GM12872 (cell line): ENCODE measurements around the gene BTF3L4.

Experiments used
- CTCF ChIP-seq: IDR thresholded peaks from 3 replicates; pipeline ENCODE4 v1.5.1; 2011; ENCODE audit warnings: low read depth, mild to moderate bottlenecking, low read length, moderate library complexity; ENCODE audit not compliant: insufficient read depth

The BTF3L4 gene

DNA sequence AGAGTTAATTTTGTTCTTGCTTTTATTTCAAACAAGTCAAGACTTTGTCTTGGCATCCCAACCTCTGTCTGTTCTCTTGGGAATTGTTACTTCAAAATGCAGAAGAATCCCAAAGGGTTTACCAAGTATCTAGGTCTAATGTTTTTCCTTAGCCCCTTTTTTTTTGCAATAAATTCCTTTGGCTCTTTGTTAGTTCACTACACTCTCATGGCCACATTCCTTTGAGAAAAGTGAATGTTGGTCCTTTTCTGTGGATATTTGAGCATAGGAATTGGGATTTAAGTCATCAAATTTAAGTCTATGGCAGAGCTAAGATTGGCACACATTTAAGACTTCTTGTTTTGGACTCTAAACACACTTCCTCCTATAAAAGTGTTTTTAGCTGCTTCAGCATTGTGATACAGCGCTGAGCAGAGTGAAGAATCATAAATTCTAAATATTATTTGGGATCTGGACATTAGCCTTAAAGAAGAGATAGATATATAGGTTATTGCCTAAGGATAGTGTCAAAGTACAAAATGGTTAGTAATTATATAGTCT lies 1.9 kb downstream of the BTF3L4 start:
- TF ChIP-seq CTCF, result no peak

DNA sequence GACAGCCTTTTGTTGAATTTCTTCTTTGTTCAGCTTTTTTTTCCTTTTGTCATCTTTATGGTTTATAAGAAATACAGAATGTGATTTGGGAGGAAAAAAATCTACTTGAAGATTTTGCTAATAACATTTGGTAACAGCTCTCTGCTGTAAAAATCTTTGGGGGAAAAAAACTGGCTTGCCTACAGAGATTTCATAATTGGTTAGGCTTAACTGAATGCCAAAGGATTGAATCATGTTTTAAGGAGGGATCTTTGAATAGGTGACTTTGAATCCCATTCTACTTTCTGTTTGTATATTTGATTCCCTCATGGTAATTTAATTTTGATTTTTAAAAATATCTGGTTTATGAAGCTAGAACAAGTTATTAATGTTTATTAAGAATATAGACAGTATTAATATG lies 3.2 kb downstream of the BTF3L4 start:
- TF ChIP-seq CTCF, result no peak

GRCh38 chr1:52059888-52060287 lies 3.8 kb downstream of the BTF3L4 start:
- TF ChIP-seq CTCF, result no peak

GRCh38 chr1:52060822-52061221 lies 4.7 kb downstream of the BTF3L4 start:
- no peak for TF ChIP-seq CTCF

GRCh38 chr1:52063192-52063591 lies 7.1 kb downstream of the BTF3L4 start:
- no peak for TF ChIP-seq CTCF

DNA sequence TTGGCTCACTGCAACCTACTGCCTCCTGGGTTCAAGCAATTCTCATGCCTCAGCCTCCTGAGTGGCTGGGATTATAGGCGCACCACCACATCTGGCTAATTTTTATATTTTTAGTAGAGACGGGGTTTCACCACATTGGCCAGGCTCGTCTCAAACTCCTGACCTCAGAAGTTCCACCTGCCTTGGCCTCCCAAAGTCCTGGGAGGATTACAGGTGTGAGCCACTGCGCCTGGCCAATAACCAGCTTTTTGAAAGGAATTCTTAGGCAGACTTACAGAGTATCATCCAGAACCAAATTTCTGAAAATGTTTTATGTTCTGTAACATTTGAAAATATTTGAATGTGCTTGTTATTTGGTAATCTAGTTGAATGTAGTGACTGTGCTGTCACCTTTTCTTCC lies 14.6 kb downstream of the BTF3L4 start:
- TF ChIP-seq CTCF, result no peak

DNA sequence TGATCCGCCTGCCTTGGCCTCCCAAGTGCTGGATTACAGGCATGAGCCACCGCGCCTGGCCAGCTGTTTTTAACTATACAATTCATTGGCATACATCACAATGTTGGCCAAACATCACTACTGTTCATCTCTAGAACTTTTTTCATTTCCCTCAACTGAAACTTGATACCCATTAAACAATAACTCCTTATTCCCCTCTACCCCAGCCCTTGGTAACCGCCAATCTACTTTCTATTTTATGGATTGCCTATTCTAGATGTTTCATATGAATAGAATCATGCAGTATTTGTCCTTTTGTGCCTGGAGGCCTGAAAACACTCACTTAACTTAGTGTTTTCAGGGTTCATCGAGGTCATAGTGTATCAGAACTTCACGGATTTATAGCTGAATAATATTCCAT lies 16.2 kb downstream of the BTF3L4 start:
- no peak for TF ChIP-seq CTCF

DNA sequence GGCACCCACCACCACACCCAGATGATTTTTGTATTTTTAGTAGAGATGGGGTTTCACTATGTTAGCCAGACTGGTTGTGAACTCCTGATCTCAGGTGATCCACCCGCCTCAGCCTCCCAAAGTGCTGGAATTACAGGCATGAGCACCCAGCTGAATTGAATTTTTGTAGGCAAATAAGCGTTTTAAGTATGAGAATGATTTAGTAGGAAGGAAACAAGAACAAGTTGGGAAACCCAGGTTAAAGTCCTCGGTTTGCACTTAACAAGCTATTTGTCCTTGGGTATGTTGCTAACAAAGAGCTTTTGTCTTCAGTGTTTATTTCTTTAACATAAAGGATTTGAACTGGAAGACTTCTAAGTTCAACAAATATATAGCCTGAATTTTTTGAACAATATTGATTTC lies 23.9 kb downstream of the BTF3L4 start:
- TF ChIP-seq CTCF, result no peak
